Erythroblast (primary cell): Measurements from ENCODE around the gene MXD4.

ENCODE experiments used
- GATA1 ChIP-seq: IDR thresholded peaks from 2 replicates; pipeline ENCODE4 v1.6.1; 2011; ENCODE audit warnings: low read depth, mild to moderate bottlenecking, control low read depth, low read length, moderate library complexity
- POLR2A ChIP-seq: IDR thresholded peaks from 2 replicates; pipeline ENCODE4 v1.6.1; 2011; ENCODE audit warnings: mild to moderate bottlenecking, low read length

DNA sequence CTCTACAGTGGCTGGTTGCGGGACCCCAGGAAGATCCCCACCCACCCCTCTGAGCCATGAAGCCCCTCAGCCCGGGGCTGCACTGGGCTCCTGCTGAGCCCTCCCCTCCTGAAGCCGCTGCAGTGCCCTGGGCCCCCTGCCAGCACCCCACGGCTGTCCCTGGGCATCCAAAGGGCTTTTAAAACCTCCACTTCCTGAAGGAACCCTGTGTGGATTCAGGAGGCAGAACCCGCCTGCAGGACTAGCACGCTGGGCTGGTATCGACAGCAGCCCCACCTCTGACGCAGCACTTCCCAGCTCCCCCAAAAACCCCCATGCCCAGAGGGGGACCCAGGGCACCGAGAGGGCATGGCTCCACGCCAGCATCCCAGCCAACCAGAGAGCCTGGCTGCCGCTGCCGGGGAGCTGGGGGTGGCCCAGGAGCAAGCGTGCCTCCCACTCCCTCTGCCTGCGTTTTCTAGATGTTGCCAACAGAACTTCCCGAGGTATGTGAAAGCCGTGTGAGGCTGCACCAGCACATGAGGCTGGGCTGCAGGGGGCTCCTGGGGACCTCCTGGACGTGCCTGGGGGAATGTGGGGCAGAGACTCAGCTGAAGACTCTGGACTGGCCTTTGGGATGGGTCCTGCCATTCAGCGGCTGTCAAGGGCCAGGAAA lies 6.3 kb downstream of the MXD4 start:
- no peak for TF ChIP-seq POLR2A
- no peak for TF ChIP-seq GATA1
